ENCODE measurements around the gene HDAC9. TPM values are rescaled to one million over a fixed set of nuclear protein-coding genes. Genes with fewer than 3 reads are reported as not detected.

HDAC9 gene
- total RNA-seq, 1 donor from 2014 or later, result 28.6 TPM

GRCh38 chr7:18900803-18901202 is 405.3 kb downstream of the HDAC9 start:
- H3K36me3 ChIP-seq, result no peaks in the 10 kb centered on the region
- no peak for DNase-seq (ENCODE audit: low spot score)
- no peaks in the 10 kb centered on the region for H3K27me3 ChIP-seq
- no peaks in the 10 kb centered on the region for H3K4me1 ChIP-seq
- TF ChIP-seq EZH2phosphoT487 (IDR thresholded peaks at IDR 0.05), result no peak
- no peak for TF ChIP-seq EZH2 (IDR thresholded peaks at IDR 0.05)
- no peak for TF ChIP-seq CTCF (IDR thresholded peaks at IDR 0.05)
- H2AFZ ChIP-seq (replicated peaks), result no peak overlapping the region
- no peak overlapping the region for H3K9ac ChIP-seq
- H4K20me1 ChIP-seq (ENCODE audit: low read depth), result no peaks in the 10 kb centered on the region
- Mint-ChIP-seq H3K27ac (no peak overlapping the region), H3K4me1 (peaks cover 6% of the 10 kb centered on the region), H3K36me3 (no peaks in the 10 kb centered on the region), H3K9me3 (no peaks in the 10 kb centered on the region), H3K4me3 (no peak overlapping the region), H3K27me3 (ENCODE audit: insufficient read depth, low read depth) (no peaks in the 10 kb centered on the region)
- no peak overlapping the region for H3K27ac ChIP-seq
- H3K79me2 ChIP-seq (ENCODE audit: low read depth), result no peaks in the 10 kb centered on the region
- no peak overlapping the region for H3K4me3 ChIP-seq
- H3K4me2 ChIP-seq, result no peak overlapping the region
- no peaks in the 10 kb centered on the region for H3K9me3 ChIP-seq (ENCODE audit: low read depth)
- no peaks in the 10 kb centered on the region for H3F3A ChIP-seq (ENCODE audit: low read depth)

- Histone ChIP-seq H3K36me3 (no peaks in the 10 kb centered on the region), H3K4me1 (no peaks in the 10 kb centered on the region), H2AFZ (replicated peaks) (no peak overlapping the region), H3K4me3 (no peak overlapping the region), H3K27ac (no peak overlapping the region), H4K20me1 (ENCODE audit: low read depth) (no peaks in the 10 kb centered on the region), H3F3A (ENCODE audit: low read depth) (no peaks in the 10 kb centered on the region), H3K9ac (no peak overlapping the region), H3K27me3 (no peaks in the 10 kb centered on the region), H3K9me3 (ENCODE audit: low read depth) (no peaks in the 10 kb centered on the region), H3K79me2 (ENCODE audit: low read depth) (no peaks in the 10 kb centered on the region), H3K4me2 (no peak overlapping the region)
- Mint-ChIP-seq H3K4me1 (peaks cover 3% of the 10 kb centered on the region), H3K4me3 (no peak overlapping the region), H3K9me3 (no peaks in the 10 kb centered on the region), H3K36me3 (no peaks in the 10 kb centered on the region), H3K27ac (no peak overlapping the region), H3K27me3 (ENCODE audit: insufficient read depth, low read depth) (no peaks in the 10 kb centered on the region)
- DNase-seq (ENCODE audit: low spot score), result no peak
- TF ChIP-seq EZH2 (IDR thresholded peaks at IDR 0.05) (no peak), EZH2phosphoT487 (IDR thresholded peaks at IDR 0.05) (no peak), CTCF (IDR thresholded peaks at IDR 0.05) (no peak)
Measured at GRCh38 chr7:18901351-18901750, 405.8 kb downstream of the HDAC9 start.

- H3F3A ChIP-seq (ENCODE audit: low read depth), result no peaks in the 10 kb centered on the region
- Mint-ChIP-seq H3K27ac (no peak overlapping the region), H3K27me3 (ENCODE audit: insufficient read depth, low read depth) (no peaks in the 10 kb centered on the region), H3K4me3 (no peak overlapping the region), H3K4me1 (peaks cover 2% of the 10 kb centered on the region), H3K36me3 (no peaks in the 10 kb centered on the region), H3K9me3 (no peaks in the 10 kb centered on the region)
- no peaks in the 10 kb centered on the region for H3K9me3 ChIP-seq (ENCODE audit: low read depth)
- no peaks in the 10 kb centered on the region for H3K4me1 ChIP-seq
- no peak overlapping the region for H3K9ac ChIP-seq
- peak overlapping the region; percentile 18 for H2AFZ ChIP-seq (replicated peaks)
- no peaks in the 10 kb centered on the region for H3K27me3 ChIP-seq
- no peak overlapping the region for H3K4me3 ChIP-seq
- H3K79me2 ChIP-seq (ENCODE audit: low read depth), result no peaks in the 10 kb centered on the region
- peak; percentile 6 for DNase-seq (ENCODE audit: low spot score)
- H3K36me3 ChIP-seq, result no peaks in the 10 kb centered on the region
- no peak for TF ChIP-seq CTCF (IDR thresholded peaks at IDR 0.05)
- TF ChIP-seq EZH2 (IDR thresholded peaks at IDR 0.05), result no peak
- no peak for TF ChIP-seq EZH2phosphoT487 (IDR thresholded peaks at IDR 0.05)
- no peaks in the 10 kb centered on the region for H4K20me1 ChIP-seq (ENCODE audit: low read depth)
- H3K4me2 ChIP-seq, result no peak overlapping the region
- H3K27ac ChIP-seq, result no peak overlapping the region
Measured at GRCh38 chr7:18901982-18902421, 406.5 kb downstream of the HDAC9 start.
